IPS-NIHi11 (cell line): ENCODE results near the gene CGB5.
A peak's percentile ranks its signal among the peaks of the same experiment; 100 is the strongest.
"Not testable (repeated sequence)": the region's sequence is repeated elsewhere in the genome, so short reads cannot be mapped to it uniquely, and the experiment has no call there.

Experiments used
- DNase-seq: peaks from one replicate; pipeline ENCODE4 v3.0.0; 2012; ENCODE audit warnings: mixed read lengths, low spot score

Gene CGB5

GRCh38 chr19:49020931-49021895 is 22.4 kb upstream of the CGB5 start:
- peak; percentile 49 for DNase-seq

GRCh38 chr19:49022116-49022515 is 21.5 kb upstream of the CGB5 start:
- no peak for DNase-seq

- DNase-seq, result not testable (repeated sequence)
Measured at GRCh38 chr19:49024233-49024632, 19.4 kb upstream of the CGB5 start, which contains the start of gene CGB3. CGB3 (minus strand) TSS chr19:49024333; CDS start chr19:49023971, 362 bp downstream.

- not testable (repeated sequence) for DNase-seq
Measured at GRCh38 chr19:49025088-49025487, 18.6 kb upstream of the CGB5 start.

GRCh38 chr19:49025599-49025998 is 18.0 kb upstream of the CGB5 start:
- DNase-seq, result not testable (repeated sequence)

- not testable (repeated sequence) for DNase-seq
Measured at GRCh38 chr19:49028686-49029085, 15.0 kb upstream of the CGB5 start.

GRCh38 chr19:49029749-49030148 is 13.9 kb upstream of the CGB5 start:
- DNase-seq, result not testable (repeated sequence)

GRCh38 chr19:49030323-49030722 is 13.3 kb upstream of the CGB5 start:
- DNase-seq, result not testable (repeated sequence)

GRCh38 chr19:49031642-49032301 is 11.9 kb upstream of the CGB5 start, which contains the start of gene CGB2:
CGB2 (plus strand) TSS chr19:49031890; CDS start chr19:49032096, 206 bp downstream.
- DNase-seq, result peak; percentile 75

- peak; percentile 65 for DNase-seq
Measured at GRCh38 chr19:49036815-49037214, 6.8 kb upstream of the CGB5 start, which contains the start of gene CGB1. CGB1 (minus strand) TSS chr19:49036895; CDS start chr19:49036711, 184 bp downstream.

GRCh38 chr19:49038111-49038510 is 5.5 kb upstream of the CGB5 start:
- not testable (repeated sequence) for DNase-seq

GRCh38 chr19:49038557-49039276 is 4.9 kb upstream of the CGB5 start:
- DNase-seq, result not testable (repeated sequence)

GRCh38 chr19:49039736-49040135 is 3.9 kb upstream of the CGB5 start:
- not testable (repeated sequence) for DNase-seq

GRCh38 chr19:49042177-49042576 is 1.5 kb upstream of the CGB5 start:
- DNase-seq, result no peak

- DNase-seq, result not testable (repeated sequence)
Measured at GRCh38 chr19:49042666-49043065, 982 bp upstream of the CGB5 start.

- not testable (repeated sequence) for DNase-seq
Measured at GRCh38 chr19:49049011-49049410, 5.4 kb downstream of the CGB5 start, which contains the start of gene CGB8. CGB8 (minus strand) TSS chr19:49049111; CDS start chr19:49048739, 372 bp downstream.

GRCh38 chr19:49049834-49050233 is 6.2 kb downstream of the CGB5 start:
- DNase-seq, result not testable (repeated sequence)

GRCh38 chr19:49050376-49051033 is 6.9 kb downstream of the CGB5 start:
- not testable (repeated sequence) for DNase-seq

GRCh38 chr19:49056101-49056901 is 12.7 kb downstream of the CGB5 start:
- DNase-seq, result peak; percentile 91

GRCh38 chr19:49056902-49057596 is 13.4 kb downstream of the CGB5 start:
- DNase-seq, result peak; percentile 2
